GM21825 (cell line): ENCODE data around the gene C1QTNF7.

Source experiments
- ATAC-seq: cut with Tn5 transposase; IDR thresholded peaks from one replicate; pipeline ENCODE4 v1.9.1; 2021; ENCODE audit warnings: mild to moderate bottlenecking, moderate library complexity; ENCODE audit not compliant: unreplicated experiment

Gene C1QTNF7

GRCh38 chr4:15451866-15452765 is 24.3 kb downstream of the C1QTNF7 start:
- no peak for ATAC-seq

- ATAC-seq = no peak
These were observed 27.5 kb downstream of the C1QTNF7 start for GRCh38 chr4:15455290-15455689.

- ATAC-seq = peak; percentile 95
These were observed 29.8 kb downstream of the C1QTNF7 start for GRCh38 chr4:15457406-15458201.

DNA sequence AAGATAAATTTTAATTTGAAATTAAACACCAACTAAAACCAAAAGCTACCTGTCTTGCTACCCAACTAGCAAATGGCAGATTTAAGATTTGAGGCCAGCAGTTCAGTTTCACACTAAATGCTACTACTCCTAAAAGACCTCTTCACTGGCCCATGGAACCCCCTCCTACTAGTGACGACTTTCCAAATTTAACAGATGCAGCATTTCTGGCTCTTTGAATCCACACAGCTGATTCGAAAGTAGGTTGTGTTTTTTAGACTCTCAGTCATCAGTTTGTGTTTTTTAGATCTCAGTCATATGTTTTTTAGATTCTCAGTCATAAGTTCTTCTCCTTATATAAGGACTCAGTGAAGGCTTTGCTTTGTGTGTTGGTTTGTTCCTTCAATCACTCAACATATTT is 30.8 kb downstream of the C1QTNF7 start:
- no peak for ATAC-seq

GRCh38 chr4:15459706-15460105 is 31.9 kb downstream of the C1QTNF7 start:
- no peak for ATAC-seq

DNA sequence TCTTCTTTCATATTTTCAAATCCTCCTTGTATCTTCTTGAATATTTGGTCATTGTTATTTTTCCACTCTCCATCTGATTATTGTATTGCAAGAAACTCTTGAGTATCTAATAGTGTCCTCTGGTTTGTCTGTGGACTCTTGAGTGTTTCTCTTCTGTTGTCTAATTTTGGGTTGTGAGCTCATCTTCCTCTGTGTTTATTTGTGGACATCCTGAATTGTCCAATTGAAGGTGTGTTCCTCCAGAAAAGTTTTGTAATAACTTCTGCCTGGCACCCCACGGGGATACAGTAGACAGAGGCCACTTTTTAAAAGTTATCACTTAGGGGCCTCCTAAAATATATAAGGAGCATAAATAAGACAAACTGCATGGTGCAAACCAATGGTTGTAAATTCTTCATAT is 38.8 kb downstream of the C1QTNF7 start:
- no peak for ATAC-seq

DNA sequence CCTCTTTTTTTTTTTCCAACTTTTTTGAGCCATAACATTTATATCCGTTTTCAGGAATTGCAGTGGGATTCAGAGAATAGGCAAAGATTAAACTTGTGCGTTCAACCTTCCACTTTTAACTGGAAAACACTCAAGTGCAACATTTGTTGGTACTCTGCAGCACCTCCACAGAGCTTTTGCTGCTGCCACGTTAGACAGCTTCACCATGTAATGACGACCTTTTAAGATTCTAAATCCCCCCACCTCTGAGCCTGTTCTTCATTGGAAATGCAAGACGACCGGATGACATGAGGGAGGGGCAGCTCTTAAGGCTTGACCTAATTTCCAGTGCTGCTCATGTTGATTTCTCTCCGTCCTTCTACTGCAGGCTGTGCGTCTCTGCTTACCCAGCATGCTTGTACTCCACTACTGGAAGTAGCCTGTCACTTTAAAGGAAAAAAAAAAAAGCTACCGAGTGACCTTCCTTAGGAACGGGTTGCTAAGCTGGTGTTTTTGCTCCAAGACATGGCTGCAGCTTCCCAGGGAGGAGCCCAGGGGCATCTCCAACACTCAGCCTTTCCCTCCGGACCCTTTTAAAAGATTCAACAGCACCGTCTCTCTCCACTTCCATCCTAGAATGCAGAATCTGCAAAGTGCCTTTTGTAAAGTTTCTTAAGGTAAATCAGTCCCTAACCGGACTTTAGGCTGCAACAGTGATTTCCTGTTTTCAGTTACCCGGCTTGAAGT is 41.7 kb downstream of the C1QTNF7 start, which contains the start of gene CC2D2A:
CC2D2A (plus strand) TSS at position 481 of the 726 bp plus-strand sequence. CDS start 6,051 bp downstream, outside the sequence.
- ATAC-seq = no peak

GRCh38 chr4:15470128-15470475 is 42.3 kb downstream of the C1QTNF7 start:
- no peak for ATAC-seq

DNA sequence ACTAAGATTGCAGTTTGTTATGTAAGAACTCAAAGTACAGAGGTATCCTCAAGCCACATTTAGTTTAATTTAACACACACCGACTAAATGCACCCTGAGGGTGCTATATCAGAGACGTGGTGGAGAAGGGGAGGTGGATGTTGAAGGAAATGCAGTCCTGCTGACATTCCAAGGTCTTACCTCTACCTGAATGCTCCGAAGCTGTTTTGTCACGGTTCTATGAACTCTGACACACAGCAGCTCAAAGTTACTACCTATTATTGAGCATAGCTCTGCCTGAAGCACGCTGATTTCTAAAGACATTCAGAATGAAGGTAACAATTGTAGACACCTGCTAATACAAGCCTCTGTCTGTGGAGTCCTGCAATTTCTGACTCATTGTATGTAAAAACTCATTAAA is 48.6 kb downstream of the C1QTNF7 start:
- ATAC-seq = no peak

- no peak for ATAC-seq
These were observed 50.9 kb downstream of the C1QTNF7 start for GRCh38 chr4:15478724-15479088.

GRCh38 chr4:15479089-15479912 is 51.5 kb downstream of the C1QTNF7 start:
- ATAC-seq = no peak

DNA sequence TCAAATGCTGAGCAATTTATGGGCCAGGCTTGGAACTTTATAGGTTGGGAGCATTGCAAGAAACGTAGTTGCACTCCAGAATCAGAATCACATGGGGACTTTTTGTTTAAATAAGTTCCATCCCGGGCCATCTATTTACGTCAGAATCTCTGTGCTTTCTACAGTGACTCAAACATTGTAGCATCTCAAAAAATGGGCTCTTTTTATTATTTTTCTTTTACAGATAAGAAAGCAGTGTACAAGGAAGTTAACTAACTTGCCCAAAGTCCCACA is 52.0 kb downstream of the C1QTNF7 start:
- no peak for ATAC-seq

DNA sequence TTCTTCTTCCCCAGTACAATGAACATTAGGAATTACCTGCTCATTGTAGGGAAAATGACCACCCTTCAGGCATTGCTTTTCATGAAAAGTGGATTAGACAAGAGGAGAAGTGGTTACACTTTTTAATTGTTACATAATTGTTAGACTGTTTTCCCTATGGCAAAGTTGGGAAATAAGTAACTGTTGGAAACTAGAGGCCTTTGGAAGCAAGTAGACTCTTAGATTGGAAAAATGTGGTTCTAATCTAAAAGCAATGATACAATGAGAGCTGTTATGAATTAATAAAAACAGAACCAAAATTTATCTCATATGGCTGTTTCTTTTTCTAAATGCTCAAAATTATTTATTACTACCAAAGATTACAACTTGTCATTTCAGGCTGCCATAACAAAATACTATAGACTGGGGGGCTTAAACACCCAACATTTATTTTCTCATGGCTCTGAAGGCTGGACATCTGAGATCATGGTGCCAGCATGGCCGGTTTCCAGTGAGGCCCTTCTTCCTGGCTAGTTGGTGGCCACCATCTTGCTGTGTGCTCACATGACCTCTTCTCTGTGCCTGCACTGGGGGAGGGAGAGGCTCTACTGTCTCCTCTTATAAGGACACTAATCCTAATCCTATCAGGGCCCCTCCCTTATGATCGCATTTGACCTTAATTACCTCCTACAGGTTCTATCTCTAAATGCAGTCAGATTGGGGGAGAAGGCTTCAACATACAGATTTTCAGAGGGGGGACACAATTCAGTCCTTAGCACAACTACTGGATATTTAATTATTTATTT is 54.3 kb downstream of the C1QTNF7 start:
- no peak for ATAC-seq

DNA sequence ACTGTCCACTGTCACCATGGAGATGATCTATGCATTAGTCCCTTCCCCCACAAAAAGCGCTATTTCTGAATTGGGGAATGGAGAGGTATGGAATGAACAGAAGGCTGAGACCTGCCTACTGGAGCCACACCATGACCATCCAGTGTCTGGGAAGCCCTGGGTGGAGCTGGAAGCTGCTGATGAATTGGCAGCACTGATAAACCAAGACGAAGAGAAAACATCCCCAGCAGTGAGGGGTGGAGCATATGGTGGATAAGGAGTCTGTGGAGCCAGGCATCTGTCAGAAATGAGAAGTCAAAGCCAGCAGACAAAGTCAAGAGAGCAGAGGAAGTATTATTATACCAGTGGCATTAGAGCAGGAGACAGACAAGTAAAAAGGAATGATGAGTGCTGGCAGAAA is 55.0 kb downstream of the C1QTNF7 start:
- ATAC-seq = no peak

DNA sequence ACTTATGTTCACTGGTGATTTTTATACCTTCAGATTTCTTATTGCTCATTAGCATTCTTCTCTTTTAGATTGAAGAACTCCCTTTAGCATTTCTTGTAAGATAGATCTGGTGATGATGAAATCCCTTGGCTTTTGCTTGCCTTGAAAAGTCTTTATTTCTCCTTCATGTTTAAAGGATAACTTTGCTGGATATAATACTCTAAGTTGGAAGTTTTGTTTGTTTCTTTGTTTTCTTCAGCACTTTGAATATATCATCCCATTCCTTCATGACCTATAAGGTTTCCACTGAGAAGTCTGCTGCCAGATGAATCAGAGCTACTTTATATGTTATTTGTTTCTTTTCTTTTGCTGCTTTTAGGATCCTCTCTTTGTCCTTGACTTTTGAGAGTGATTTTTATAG is 60.3 kb downstream of the C1QTNF7 start:
- ATAC-seq = no peak

- no peak for ATAC-seq
These were observed 61.0 kb downstream of the C1QTNF7 start for GRCh38 chr4:15488658-15489470.

DNA sequence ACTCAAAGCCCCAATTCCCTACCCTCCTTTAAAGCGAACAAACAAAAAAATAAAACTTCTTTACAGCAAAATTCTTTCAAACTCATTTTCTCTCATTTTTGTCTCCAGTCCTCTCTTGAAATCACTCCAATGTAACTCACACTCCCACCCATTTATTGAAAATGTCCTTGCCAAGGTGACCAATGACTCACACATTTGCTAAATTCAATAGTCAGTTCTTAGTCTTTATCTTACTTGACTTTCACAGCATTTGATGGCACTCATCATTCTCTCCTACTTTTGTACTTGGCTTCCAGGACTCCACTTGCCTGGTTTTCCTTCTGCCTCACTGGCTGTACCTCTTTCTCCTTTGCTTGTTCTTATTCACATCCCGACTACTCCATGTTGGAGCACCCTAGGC is 61.7 kb downstream of the C1QTNF7 start:
- ATAC-seq = no peak

- no peak for ATAC-seq
These were observed 65.6 kb downstream of the C1QTNF7 start for GRCh38 chr4:15493411-15493810.

GRCh38 chr4:15495621-15496020 is 67.8 kb downstream of the C1QTNF7 start:
- ATAC-seq = no peak
